ENCODE data around the gene GATAD2A.

DNA sequence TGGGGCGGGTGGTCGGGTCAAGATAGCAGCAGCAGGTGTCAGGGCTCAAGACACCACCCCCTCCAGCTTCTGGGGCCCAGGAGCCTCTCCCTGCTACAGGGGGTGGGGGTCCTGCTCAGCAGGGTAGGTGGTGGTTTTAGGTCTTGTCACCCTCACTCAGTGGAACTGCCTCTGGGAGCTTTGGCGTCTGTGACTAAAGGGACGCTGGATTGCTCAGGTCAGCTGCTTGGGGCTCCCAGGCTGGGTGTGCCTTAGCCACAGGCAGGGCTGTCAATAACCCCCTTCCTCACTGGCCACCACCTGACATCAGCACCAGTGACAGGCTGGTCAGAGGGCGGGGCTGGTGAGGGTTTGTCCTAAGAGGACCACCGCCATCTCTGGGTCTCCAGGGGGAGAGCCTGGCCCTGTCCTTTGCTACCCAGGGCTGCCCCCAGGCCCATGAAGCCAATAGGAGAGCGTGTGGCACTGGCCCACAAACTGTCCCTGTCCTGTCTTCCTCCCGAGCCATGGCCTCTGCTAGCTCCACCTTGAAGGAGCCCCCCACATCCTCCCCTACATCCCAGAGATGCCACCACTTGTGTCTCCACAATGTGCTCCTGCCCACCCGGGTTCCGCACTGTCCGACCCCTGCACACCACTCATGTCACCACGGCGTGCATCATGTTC lies 48.4 kb upstream of the GATAD2A start:
- no peak for TF ChIP-seq EZH2phosphoT487 (IDR thresholded peaks at IDR 0.05; ENCODE audit: borderline replicate concordance)
- TF ChIP-seq, protein P1, sequence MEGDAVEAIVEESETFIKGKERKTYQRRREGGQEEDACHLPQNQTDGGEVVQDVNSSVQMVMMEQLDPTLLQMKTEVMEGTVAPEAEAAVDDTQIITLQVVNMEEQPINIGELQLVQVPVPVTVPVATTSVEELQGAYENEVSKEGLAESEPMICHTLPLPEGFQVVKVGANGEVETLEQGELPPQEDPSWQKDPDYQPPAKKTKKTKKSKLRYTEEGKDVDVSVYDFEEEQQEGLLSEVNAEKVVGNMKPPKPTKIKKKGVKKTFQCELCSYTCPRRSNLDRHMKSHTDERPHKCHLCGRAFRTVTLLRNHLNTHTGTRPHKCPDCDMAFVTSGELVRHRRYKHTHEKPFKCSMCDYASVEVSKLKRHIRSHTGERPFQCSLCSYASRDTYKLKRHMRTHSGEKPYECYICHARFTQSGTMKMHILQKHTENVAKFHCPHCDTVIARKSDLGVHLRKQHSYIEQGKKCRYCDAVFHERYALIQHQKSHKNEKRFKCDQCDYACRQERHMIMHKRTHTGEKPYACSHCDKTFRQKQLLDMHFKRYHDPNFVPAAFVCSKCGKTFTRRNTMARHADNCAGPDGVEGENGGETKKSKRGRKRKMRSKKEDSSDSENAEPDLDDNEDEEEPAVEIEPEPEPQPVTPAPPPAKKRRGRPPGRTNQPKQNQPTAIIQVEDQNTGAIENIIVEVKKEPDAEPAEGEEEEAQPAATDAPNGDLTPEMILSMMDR (conservative IDR thresholded peaks at IDR 0.05; ENCODE audit: low read length), result no peak

Measured in Loucy (cell line).